HG02588 (cell line): Measurements from ENCODE around the gene MAPK14.

Source experiments
- ATAC-seq: cut with Tn5 transposase; IDR thresholded peaks from one replicate; pipeline ENCODE4 v1.9.1; 2021; ENCODE audit warnings: mild to moderate bottlenecking, moderate library complexity; ENCODE audit not compliant: unreplicated experiment

Gene MAPK14

GRCh38 chr6:36098920-36099647, 71.5 kb downstream of the MAPK14 start:
- no peak for ATAC-seq

GRCh38 chr6:36099869-36100483, 72.4 kb downstream of the MAPK14 start:
- ATAC-seq, result no peak

- no peak for ATAC-seq
These were observed 74.1 kb downstream of the MAPK14 start for GRCh38 chr6:36101691-36102090.

- no peak for ATAC-seq
These were observed 75.2 kb downstream of the MAPK14 start for GRCh38 chr6:36102853-36103252.

GRCh38 chr6:36104836-36105235, 77.2 kb downstream of the MAPK14 start:
- ATAC-seq, result no peak

GRCh38 chr6:36109092-36109491, 81.5 kb downstream of the MAPK14 start:
- ATAC-seq, result no peak

GRCh38 chr6:36110050-36110449, 82.4 kb downstream of the MAPK14 start:
- no peak for ATAC-seq

- ATAC-seq, result no peak
These were observed 83.3 kb downstream of the MAPK14 start for GRCh38 chr6:36110863-36111262.

GRCh38 chr6:36111526-36111925, 83.9 kb downstream of the MAPK14 start:
- ATAC-seq, result no peak

GRCh38 chr6:36113049-36113448, 85.4 kb downstream of the MAPK14 start:
- no peak for ATAC-seq

- ATAC-seq, result no peak
These were observed 86.1 kb downstream of the MAPK14 start for GRCh38 chr6:36113703-36114102.

- ATAC-seq, result no peak
These were observed 87.3 kb downstream of the MAPK14 start for GRCh38 chr6:36114798-36115408.

- ATAC-seq, result no peak
These were observed 87.8 kb downstream of the MAPK14 start for GRCh38 chr6:36115412-36115811.

- ATAC-seq, result no peak
These were observed 88.7 kb downstream of the MAPK14 start for GRCh38 chr6:36116066-36116864.

GRCh38 chr6:36116943-36117342, 89.3 kb downstream of the MAPK14 start:
- ATAC-seq, result no peak

GRCh38 chr6:36117658-36118549, 90.3 kb downstream of the MAPK14 start:
- no peak for ATAC-seq

GRCh38 chr6:36118550-36119107, 91.0 kb downstream of the MAPK14 start:
- ATAC-seq, result no peak

- no peak for ATAC-seq
These were observed 91.6 kb downstream of the MAPK14 start for GRCh38 chr6:36119209-36119608.

GRCh38 chr6:36120018-36120417, 92.4 kb downstream of the MAPK14 start:
- ATAC-seq, result no peak

- ATAC-seq, result no peak
These were observed 92.9 kb downstream of the MAPK14 start for GRCh38 chr6:36120539-36120938.
